Large intestine (tissue), 3 donors: Measurements from ENCODE around the gene CNOT6. TPM values are rescaled to one million over a fixed set of nuclear protein-coding genes. Genes with fewer than 3 reads are reported as not detected.
"Not testable (repeated sequence)": the region's sequence is repeated elsewhere in the genome, so short reads cannot be mapped to it uniquely, and the experiment has no call there.

Experiments used
- DNase-seq, 2 donors: peaks; one replicate each; pipeline versions ENCODE4 v3.0.0 to v3.0.0-alpha.2; 2013
- H3K27ac ChIP-seq: one replicate; pipeline ENCODE4 v1.5.1; 2013; ENCODE audit warnings: low read length
- H3K27me3 ChIP-seq: 2 replicates; pipeline ENCODE4 v1.6.1; 2013; ENCODE audit warnings: low read length; ENCODE audit not compliant: control insufficient read depth, insufficient read depth
- H3K36me3 ChIP-seq: 2 replicates; pipeline ENCODE4 v1.6.1; 2013; ENCODE audit warnings: low read length; ENCODE audit not compliant: control insufficient read depth, insufficient read depth
- H3K4me1 ChIP-seq: one replicate; pipeline ENCODE4 v1.6.1; 2013; ENCODE audit warnings: low read length; ENCODE audit not compliant: control insufficient read depth, insufficient read depth
- H3K4me3 ChIP-seq: one replicate; pipeline ENCODE4 v1.5.1; 2013; ENCODE audit warnings: low read length
- H3K9me3 ChIP-seq: one replicate; pipeline ENCODE4 v1.6.1; 2013; ENCODE audit warnings: mild to moderate bottlenecking, low read depth, low read length, moderate library complexity; ENCODE audit not compliant: control insufficient read depth
- WGBS: methylation state at CpG from one replicate; pipeline ENCODE4 v1.1.5; 2013; ENCODE audit warnings: low lambda C conversion rate; ENCODE audit not compliant: insufficient coverage; 5-methylcytosine and 5-hydroxymethylcytosine counted together
- polyA plus RNA-seq: library from polyadenylated mRNA; unstranded; fragments of 120-200 nt; gene quantifications from one replicate; pipeline ENCODE4 v1.2.1, GENCODE V29; 2013

Gene CNOT6
- polyA plus RNA-seq, 1 donor = 31.8 TPM

- no peaks in the 10 kb centered on the region for H3K27me3 ChIP-seq
- H3K4me1 ChIP-seq = no peaks in the 10 kb centered on the region
- no CpG with 5 or more reads among the region's 13 CpGs for WGBS
- peaks cover 4% of the 10 kb centered on the region for H3K9me3 ChIP-seq
- H3K36me3 ChIP-seq = no peaks in the 10 kb centered on the region
- no peak for DNase-seq
- no peak overlapping the region for H3K4me3 ChIP-seq
- no peak overlapping the region for H3K27ac ChIP-seq
These were observed 30.1 kb upstream of the CNOT6 start for GRCh38 chr5:180463916-180464602.

- no peak for DNase-seq
- H3K4me3 ChIP-seq = no peak overlapping the region
- no peaks in the 10 kb centered on the region for H3K4me1 ChIP-seq
- no peaks in the 10 kb centered on the region for H3K36me3 ChIP-seq
- WGBS = no CpG with 5 or more reads among the region's 5 CpGs
- H3K27ac ChIP-seq = no peak overlapping the region
- H3K27me3 ChIP-seq = no peaks in the 10 kb centered on the region
- H3K9me3 ChIP-seq = no peaks in the 10 kb centered on the region
These were observed 29.6 kb upstream of the CNOT6 start for GRCh38 chr5:180464603-180464970.

GRCh38 chr5:180465052-180465451 lies 29.1 kb upstream of the CNOT6 start:
- no CpG with 5 or more reads among the region's 4 CpGs for WGBS
- H3K4me1 ChIP-seq, H3K36me3 ChIP-seq, H3K4me3 ChIP-seq, H3K27me3 ChIP-seq, DNase-seq, H3K9me3 ChIP-seq, H3K27ac ChIP-seq: not testable (repeated sequence)

GRCh38 chr5:180466316-180466715 lies 27.9 kb upstream of the CNOT6 start:
- H3K36me3 ChIP-seq = no peaks in the 10 kb centered on the region
- H3K4me1 ChIP-seq = no peaks in the 10 kb centered on the region
- no CpG with 5 or more reads among the region's 15 CpGs for WGBS
- no peaks in the 10 kb centered on the region for H3K9me3 ChIP-seq
- no peak overlapping the region for H3K27ac ChIP-seq
- no peak for DNase-seq
- H3K4me3 ChIP-seq = no peak overlapping the region
- peaks cover 3% of the 10 kb centered on the region for H3K27me3 ChIP-seq

- no peaks in the 10 kb centered on the region for H3K4me1 ChIP-seq
- H3K4me3 ChIP-seq = no peak overlapping the region
- no peak overlapping the region for H3K27ac ChIP-seq
- no peak for DNase-seq
- H3K9me3 ChIP-seq = no peaks in the 10 kb centered on the region
- WGBS = no CpG with 5 or more reads among the region's 22 CpGs
- no peaks in the 10 kb centered on the region for H3K36me3 ChIP-seq
- H3K27me3 ChIP-seq = peaks cover 10% of the 10 kb centered on the region
These were observed 26.9 kb upstream of the CNOT6 start for GRCh38 chr5:180467028-180467975.

- DNase-seq = no peak
- Histone ChIP-seq H3K9me3 (no peaks in the 10 kb centered on the region), H3K27me3 (peaks cover 10% of the 10 kb centered on the region), H3K36me3 (no peaks in the 10 kb centered on the region), H3K4me3 (no peak overlapping the region), H3K27ac (no peak overlapping the region), H3K4me1 (no peaks in the 10 kb centered on the region)
- WGBS = no CpG with 5 or more reads among the region's 18 CpGs
These were observed 26.0 kb upstream of the CNOT6 start for GRCh38 chr5:180467989-180468731.

GRCh38 chr5:180468732-180469585 lies 25.2 kb upstream of the CNOT6 start:
- H3K4me3 ChIP-seq = no peak overlapping the region
- no peaks in the 10 kb centered on the region for H3K36me3 ChIP-seq
- no peaks in the 10 kb centered on the region for H3K9me3 ChIP-seq
- H3K27me3 ChIP-seq = peaks cover 10% of the 10 kb centered on the region
- H3K27ac ChIP-seq = no peak overlapping the region
- H3K4me1 ChIP-seq = no peaks in the 10 kb centered on the region
- no CpG with 5 or more reads among the region's 22 CpGs for WGBS
- DNase-seq = no peak

GRCh38 chr5:180469586-180469865 lies 24.7 kb upstream of the CNOT6 start:
- H3K27ac ChIP-seq = no peak overlapping the region
- WGBS = no CpG with 5 or more reads among the region's 2 CpGs
- no peak overlapping the region for H3K4me3 ChIP-seq
- H3K27me3 ChIP-seq = peaks cover 10% of the 10 kb centered on the region
- no peaks in the 10 kb centered on the region for H3K36me3 ChIP-seq
- no peaks in the 10 kb centered on the region for H3K4me1 ChIP-seq
- no peak for DNase-seq
- no peaks in the 10 kb centered on the region for H3K9me3 ChIP-seq

- Histone ChIP-seq H3K4me1 (no peaks in the 10 kb centered on the region), H3K27me3 (peaks cover 10% of the 10 kb centered on the region), H3K9me3 (no peaks in the 10 kb centered on the region), H3K4me3 (no peak overlapping the region), H3K36me3 (no peaks in the 10 kb centered on the region), H3K27ac (no peak overlapping the region)
- no peak for DNase-seq
- WGBS = no CpG with 5 or more reads among the region's 1 CpG
These were observed 24.3 kb upstream of the CNOT6 start for GRCh38 chr5:180469866-180470265.

- Histone ChIP-seq H3K27me3 (peaks cover 10% of the 10 kb centered on the region), H3K36me3 (no peaks in the 10 kb centered on the region), H3K9me3 (no peaks in the 10 kb centered on the region), H3K4me1 (no peaks in the 10 kb centered on the region), H3K27ac (no peak overlapping the region), H3K4me3 (no peak overlapping the region)
- no CpG with 5 or more reads among the region's 11 CpGs for WGBS
- DNase-seq = no peak
These were observed 23.8 kb upstream of the CNOT6 start for GRCh38 chr5:180470361-180470760.
